Activated naive CD4-positive, alpha-beta T cell treated with anti-CD3 and anti-CD28 coated beads for 36 hours (primary cell): ENCODE measurements around the gene A2ML1. TPM values are rescaled to one million over a fixed set of nuclear protein-coding genes. Genes with fewer than 3 reads are reported as not detected.
"Not testable (repeated sequence)": the region's sequence is repeated elsewhere in the genome, so short reads cannot be mapped to it uniquely, and the experiment has no call there.

Source experiments
- CTCF ChIA-PET: fragments of 350-600 bp; sonication (Branson Sonifier 250); formaldehyde crosslinking; loops from one replicate; lab custom pipeline; 2021; ENCODE audit warnings: antibody characterized with exemption; lab: Charles Lee
- DNase-seq: peaks from one replicate; pipeline ENCODE4 v3.0.0-alpha.2; 2020
- H3K27ac Mint-ChIP-seq: one replicate; pipeline ENCODE4 v1.8.0; 2021; ENCODE audit warnings: mild to moderate bottlenecking, mixed read lengths
- H3K27me3 Mint-ChIP-seq: one replicate; pipeline ENCODE4 v1.8.0; 2021; ENCODE audit warnings: low read depth, mixed read lengths
- H3K36me3 Mint-ChIP-seq: one replicate; pipeline ENCODE4 v1.8.0; 2021; ENCODE audit warnings: low read depth, mixed read lengths
- H3K4me1 Mint-ChIP-seq: one replicate; pipeline ENCODE4 v1.8.0; 2021; ENCODE audit warnings: low read depth, mixed read lengths
- H3K4me3 Mint-ChIP-seq: one replicate; pipeline ENCODE4 v1.8.0; 2021; ENCODE audit warnings: mild to moderate bottlenecking, moderate library complexity, mixed read lengths
- H3K9me3 Mint-ChIP-seq: one replicate; pipeline ENCODE4 v1.8.0; 2021; ENCODE audit warnings: mixed read lengths
- intact Hi-C: fragments of 100-400 bp; cut with micrococcal nuclease; formaldehyde crosslinking; loops from one replicate; pipeline ENCODE4 v1.15.1; 2023
- total RNA-seq, 2 experiments: library from RNA; stranded (reverse); gene quantifications; one replicate each; pipeline ENCODE4 v1.2.3, GENCODE V29; 2021

The A2ML1 gene
- total RNA-seq, 2 experiments from 2014 or later = not detected

GRCh38 chr12:8820676-8821407 lies 1.6 kb upstream of the A2ML1 start:
- H3K27ac Mint-ChIP-seq, DNase-seq, H3K4me1 Mint-ChIP-seq, H3K27me3 Mint-ChIP-seq, intact Hi-C loops, H3K4me3 Mint-ChIP-seq, H3K36me3 Mint-ChIP-seq, H3K9me3 Mint-ChIP-seq: not testable (repeated sequence)
- CTCF ChIA-PET = interaction anchor here (0.6 kb wide), 1 partner anchor 134 kb away, joined by 5 read pairs; no protein-coding TSS in a partner anchor

- Mint-ChIP-seq H3K27me3 (no peaks in the 10 kb centered on the region), H3K36me3 (no peaks in the 10 kb centered on the region), H3K9me3 (peaks cover 4% of the 10 kb centered on the region), H3K4me1 (no peaks in the 10 kb centered on the region), H3K27ac (no peak overlapping the region), H3K4me3 (no peak overlapping the region)
- intact Hi-C loops = no loop called here
- DNase-seq = no peak
- CTCF ChIA-PET = interaction anchor here (0.7 to 1.2 kb wide), 2 partner anchors 138 to 199 kb away, joined by 3 to 4 read pairs; no protein-coding TSS in a partner anchor
These were observed 830 bp upstream of the A2ML1 start for GRCh38 chr12:8821591-8821990.

GRCh38 chr12:8823565-8824300 lies 1.3 kb downstream of the A2ML1 start:
- no peaks in the 10 kb centered on the region for H3K36me3 Mint-ChIP-seq

GRCh38 chr12:8827551-8828256 lies 5.3 kb downstream of the A2ML1 start:
- H3K36me3 Mint-ChIP-seq = no peaks in the 10 kb centered on the region
- H3K27me3 Mint-ChIP-seq = peaks cover 3% of the 10 kb centered on the region
- intact Hi-C loops = no loop called here
- peaks cover 4% of the 10 kb centered on the region for H3K4me1 Mint-ChIP-seq
- no peak for DNase-seq
- peaks cover 4% of the 10 kb centered on the region for H3K9me3 Mint-ChIP-seq
- CTCF ChIA-PET = interaction anchor here (0.6 kb wide), 1 partner anchor 9 kb away, joined by 5 read pairs; no protein-coding TSS in a partner anchor
- H3K27ac Mint-ChIP-seq = no peak overlapping the region
- no peak overlapping the region for H3K4me3 Mint-ChIP-seq

More at GRCh38 chr12:8823565-8824300, 1.3 kb downstream of the A2ML1 start:
- Mint-ChIP-seq H3K4me1 (peaks cover 4% of the 10 kb centered on the region), H3K27ac (no peak overlapping the region), H3K9me3 (peaks cover 4% of the 10 kb centered on the region), H3K4me3 (no peak overlapping the region), H3K27me3 (peaks cover 3% of the 10 kb centered on the region)
- peak; percentile 15 for DNase-seq
- CTCF ChIA-PET = interaction anchor here (0.6 to 1.4 kb wide), 4 partner anchors 62 to 225 kb away, joined by 3 to 5 read pairs (median 3); no protein-coding TSS in a partner anchor
- intact Hi-C loops = loop anchor here (1.0 kb wide), 1 partner anchor 141 kb away; no protein-coding TSS in a partner anchor

GRCh38 chr12:8828257-8829124 lies 6.1 kb downstream of the A2ML1 start:
- intact Hi-C loops = no loop called here
- DNase-seq = no peak
- Mint-ChIP-seq H3K4me3 (no peak overlapping the region), H3K36me3 (no peaks in the 10 kb centered on the region), H3K4me1 (peaks cover 4% of the 10 kb centered on the region), H3K27ac (no peak overlapping the region), H3K9me3 (peaks cover 4% of the 10 kb centered on the region), H3K27me3 (peaks cover 3% of the 10 kb centered on the region)
- CTCF ChIA-PET = interaction anchor here (0.6 kb wide), 1 partner anchor 10 kb away, joined by 5 read pairs; no protein-coding TSS in a partner anchor

GRCh38 chr12:8829125-8829518 lies 6.7 kb downstream of the A2ML1 start:
- Mint-ChIP-seq H3K4me1 (peaks cover 4% of the 10 kb centered on the region), H3K27ac (no peak overlapping the region), H3K4me3 (no peak overlapping the region), H3K27me3 (peaks cover 3% of the 10 kb centered on the region), H3K36me3 (no peaks in the 10 kb centered on the region), H3K9me3 (peaks cover 4% of the 10 kb centered on the region)
- DNase-seq = no peak
- intact Hi-C loops = no loop called here
- CTCF ChIA-PET = no interaction called here

- Mint-ChIP-seq H3K27ac (no peak overlapping the region), H3K4me1 (peaks cover 4% of the 10 kb centered on the region), H3K36me3 (no peaks in the 10 kb centered on the region), H3K27me3 (peaks cover 3% of the 10 kb centered on the region), H3K9me3 (peaks cover 4% of the 10 kb centered on the region), H3K4me3 (no peak overlapping the region)
- CTCF ChIA-PET = no interaction called here
- intact Hi-C loops = no loop called here
- no peak for DNase-seq
These were observed 7.2 kb downstream of the A2ML1 start for GRCh38 chr12:8829621-8830020.

- DNase-seq = no peak
- Mint-ChIP-seq H3K36me3 (no peaks in the 10 kb centered on the region), H3K27me3 (peaks cover 3% of the 10 kb centered on the region), H3K27ac (no peak overlapping the region), H3K4me3 (no peak overlapping the region), H3K9me3 (no peaks in the 10 kb centered on the region), H3K4me1 (peaks cover 4% of the 10 kb centered on the region)
- CTCF ChIA-PET = interaction anchor here (0.8 kb wide), 1 partner anchor 29 kb away, joined by 3 read pairs; no protein-coding TSS in a partner anchor
- intact Hi-C loops = no loop called here
These were observed 8.7 kb downstream of the A2ML1 start for GRCh38 chr12:8831116-8831515.

- Mint-ChIP-seq H3K4me3 (no peak overlapping the region), H3K9me3 (no peaks in the 10 kb centered on the region), H3K36me3 (no peaks in the 10 kb centered on the region), H3K27me3 (peaks cover under 1% of the 10 kb centered on the region), H3K27ac (no peak overlapping the region), H3K4me1 (peaks cover 1% of the 10 kb centered on the region)
- intact Hi-C loops = no loop called here
- no peak for DNase-seq
- CTCF ChIA-PET = no interaction called here
These were observed 10.1 kb downstream of the A2ML1 start for GRCh38 chr12:8832500-8832899.

- no peak for DNase-seq
- Mint-ChIP-seq H3K27ac (no peak overlapping the region), H3K27me3 (no peaks in the 10 kb centered on the region), H3K4me1 (no peaks in the 10 kb centered on the region), H3K9me3 (no peaks in the 10 kb centered on the region), H3K4me3 (no peak overlapping the region), H3K36me3 (no peaks in the 10 kb centered on the region)
- CTCF ChIA-PET = interaction anchor here (1.1 kb wide), 1 partner anchor 26 kb away, joined by 5 read pairs; no protein-coding TSS in a partner anchor
- intact Hi-C loops = no loop called here
These were observed 11.8 kb downstream of the A2ML1 start for GRCh38 chr12:8834230-8834629.

GRCh38 chr12:8837291-8837690 lies 14.9 kb downstream of the A2ML1 start:
- CTCF ChIA-PET = interaction anchor here (0.5 kb wide), 1 partner anchor 32 kb away, joined by 3 read pairs; no protein-coding TSS in a partner anchor
- no peaks in the 10 kb centered on the region for H3K9me3 Mint-ChIP-seq
- H3K4me1 Mint-ChIP-seq = no peaks in the 10 kb centered on the region
- intact Hi-C loops = no loop called here
- DNase-seq = no peak
- H3K27me3 Mint-ChIP-seq = no peaks in the 10 kb centered on the region
- no peaks in the 10 kb centered on the region for H3K36me3 Mint-ChIP-seq
- H3K4me3 Mint-ChIP-seq = no peak overlapping the region
- H3K27ac Mint-ChIP-seq = no peak overlapping the region
